Testis (tissue), 2 donors: ENCODE results near the gene JMJD8.

Source experiments
- CTCF ChIP-seq, 3 experiments: fragments of 450-650 bp in 2 of 3; fragments of 200-600 bp in 1 of 3; sonication (generic) in 1 of 3; IDR thresholded peaks; one replicate each; pipeline ENCODE4 v1.5.1; 2016 to 2019; ENCODE audit warnings: antibody characterized with exemption in 3 of 3, mild to moderate bottlenecking in 2 of 3, moderate library complexity in 1 of 3
- POLR2A ChIP-seq: fragments of 450-650 bp; IDR thresholded peaks from one replicate; pipeline ENCODE4 v1.6.1; 2017; ENCODE audit warnings: antibody characterized with exemption, mild to moderate bottlenecking, moderate library complexity

GRCh38 chr16:718389-718788 is 34.3 kb upstream of the JMJD8 start:
- no peak for TF ChIP-seq CTCF (IDR thresholded peaks at IDR 0.05)
- TF ChIP-seq POLR2A = no peak
